ENCODE results near the gene BORCS5.
A peak's percentile ranks its signal among the peaks of the same experiment; 100 is the strongest.
"Not testable (repeated sequence)": the region's sequence is repeated elsewhere in the genome, so short reads cannot be mapped to it uniquely, and the experiment has no call there.

BORCS5 gene

DNA sequence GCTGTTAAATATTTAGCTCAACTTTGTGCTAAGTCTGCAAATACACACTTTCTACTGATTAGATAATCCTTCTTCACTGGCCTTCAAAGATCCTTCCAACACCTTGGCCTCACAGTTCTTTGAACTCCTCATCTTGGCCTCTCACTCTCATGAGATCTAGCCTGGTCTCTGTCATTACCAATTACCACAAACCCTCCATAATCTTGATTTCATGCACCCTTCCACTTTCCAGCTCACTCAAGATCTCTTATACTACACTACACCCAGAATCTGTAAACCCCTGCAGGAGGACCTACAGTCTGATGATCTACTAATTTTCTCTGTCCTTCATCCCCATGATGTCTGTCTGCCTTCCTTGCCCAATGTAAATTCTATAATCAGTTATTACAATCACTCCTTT, 134.7 kb downstream of the BORCS5 start:
- DNase-seq, result no peak

DNA sequence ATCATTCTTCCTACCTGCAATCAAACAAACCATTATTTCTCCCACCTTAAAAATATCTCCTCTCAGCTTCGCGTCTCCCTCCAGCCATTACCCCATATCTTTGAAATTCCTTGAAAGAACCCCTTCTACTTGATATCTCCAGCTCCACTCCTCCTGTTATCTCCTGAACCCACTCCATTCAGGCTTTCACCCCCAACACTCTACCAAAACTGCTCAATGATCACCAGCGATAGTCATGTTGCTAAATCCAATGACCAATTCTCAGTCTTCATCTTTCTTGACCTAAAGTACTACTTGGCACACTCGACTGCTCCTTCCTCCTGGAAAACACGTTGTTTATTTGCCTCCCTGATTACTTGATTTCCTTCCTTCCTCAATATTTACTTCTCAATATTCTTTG, 135.7 kb downstream of the BORCS5 start:
- no peak for DNase-seq

DNA sequence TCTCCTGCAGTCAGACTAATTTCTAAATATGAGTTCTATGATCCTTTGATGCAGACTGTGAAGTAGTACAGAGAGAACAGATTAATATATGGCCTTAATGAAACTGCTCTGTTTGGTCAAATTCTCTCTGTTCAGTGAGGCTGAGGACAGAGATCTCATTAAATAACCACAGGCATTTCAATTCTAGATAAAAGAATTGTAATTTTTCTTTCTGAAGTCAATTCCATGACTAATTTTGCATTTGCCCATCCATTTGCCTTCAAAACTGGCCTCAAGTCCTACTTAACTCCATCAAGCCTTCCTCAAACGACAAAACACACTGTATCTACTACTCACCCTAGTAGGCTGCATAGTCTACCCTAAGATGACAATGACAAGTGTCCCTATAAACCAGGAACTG, 138.7 kb downstream of the BORCS5 start:
- DNase-seq, result no peak

DNA sequence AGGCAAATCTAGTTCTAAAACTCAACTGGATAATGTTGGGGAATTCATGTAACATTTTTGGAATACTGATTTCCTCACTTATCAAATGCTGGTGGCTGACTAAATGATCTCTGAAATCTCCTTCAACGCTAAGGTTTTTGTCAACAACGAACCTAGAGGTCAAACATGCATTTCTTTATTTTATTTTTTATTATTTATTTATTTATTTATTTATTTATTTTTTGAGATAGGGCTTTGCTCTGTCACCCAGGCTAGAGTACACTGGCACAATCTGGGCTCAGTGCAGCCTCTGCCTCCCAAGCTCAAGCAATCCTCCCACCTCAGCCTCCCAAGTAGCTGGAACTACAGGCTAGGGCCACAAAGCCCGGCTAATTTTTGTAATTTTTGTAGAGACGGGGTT, 141.3 kb downstream of the BORCS5 start:
- no peak for DNase-seq

DNA sequence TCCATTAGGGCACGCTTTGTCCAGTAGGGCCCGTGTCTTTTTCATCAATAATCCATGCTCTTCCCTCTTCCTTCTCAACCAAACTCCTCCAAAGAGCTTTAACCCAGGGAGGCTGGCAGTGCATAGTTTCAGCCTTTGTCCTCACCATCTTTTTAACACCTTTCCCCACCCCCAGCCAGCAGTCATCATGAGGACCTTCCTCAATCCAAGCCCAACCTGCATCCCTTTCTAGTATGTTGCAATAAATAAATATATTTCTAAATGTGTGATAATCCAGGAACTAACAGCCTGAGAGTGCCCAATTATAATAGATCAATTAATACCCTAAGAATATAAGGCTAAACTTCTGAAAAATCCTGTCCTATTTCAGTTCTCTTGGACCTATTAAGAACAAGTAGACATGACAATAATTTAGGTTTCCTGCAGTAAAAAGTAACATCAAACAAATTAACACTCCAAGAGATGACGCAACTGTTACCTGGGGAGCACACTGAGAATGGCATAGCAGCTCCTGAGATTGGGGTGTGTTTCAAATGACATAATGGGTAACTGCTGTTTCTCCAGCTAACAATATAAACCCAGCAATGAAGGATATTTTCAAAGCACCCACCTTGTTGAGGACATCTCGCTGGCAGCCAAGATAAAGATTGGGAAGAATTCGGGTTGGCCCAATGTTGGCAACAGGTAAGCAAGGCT, 143.2 kb downstream of the BORCS5 start:
- DNase-seq, result no peak

DNA sequence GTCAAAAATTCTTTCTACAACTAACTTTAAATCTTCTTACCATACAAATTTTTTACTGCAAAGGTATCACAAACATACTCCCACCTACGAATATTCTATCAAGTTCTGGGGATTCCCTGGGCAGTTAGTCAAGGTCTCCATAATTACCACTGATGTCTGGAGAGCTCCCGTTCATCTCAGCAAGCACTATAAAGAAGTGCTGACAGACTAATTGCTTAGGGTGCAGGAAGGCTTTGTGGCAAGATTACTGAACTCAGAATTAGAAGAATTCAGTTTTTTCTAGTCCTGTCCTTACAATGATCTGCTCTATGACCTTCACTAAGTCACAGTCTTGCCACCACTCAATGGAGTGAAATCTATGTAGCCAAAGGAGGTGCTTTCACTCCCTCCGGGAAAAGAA, 144.2 kb downstream of the BORCS5 start:
- no peak for DNase-seq

DNA sequence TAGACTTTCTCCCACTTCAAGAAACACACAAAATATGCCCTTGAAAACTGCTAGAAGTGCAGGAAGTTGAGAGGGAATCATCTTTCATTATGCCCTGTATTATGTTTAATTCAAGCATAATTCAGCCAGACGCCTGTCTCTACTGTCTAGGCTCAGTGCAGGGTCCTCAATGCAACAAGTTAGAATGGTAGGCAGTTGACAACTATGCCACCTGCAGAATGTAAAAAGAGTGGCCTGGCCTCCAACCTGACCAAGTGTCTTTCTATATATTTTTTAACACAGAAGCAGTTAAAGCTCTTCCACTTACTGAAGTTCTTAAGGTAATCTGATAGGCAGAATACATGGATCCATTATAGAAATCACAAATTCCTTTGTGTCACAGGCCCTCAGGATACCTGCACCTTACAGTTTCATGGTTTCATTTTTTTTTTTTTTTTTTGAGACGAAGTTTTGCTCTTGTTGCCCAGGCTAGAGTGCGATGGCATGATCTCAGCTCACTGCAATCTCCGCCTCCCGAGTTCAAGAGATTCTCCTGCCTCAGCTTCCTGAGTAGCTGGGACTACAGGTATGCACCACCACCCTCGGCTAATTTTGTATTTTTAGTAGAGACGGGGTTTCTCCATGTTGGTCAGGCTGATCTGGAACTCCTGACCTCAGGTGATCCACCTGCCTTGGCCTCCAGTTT, 145.4 kb downstream of the BORCS5 start:
- DNase-seq, result not testable (repeated sequence)

DNA sequence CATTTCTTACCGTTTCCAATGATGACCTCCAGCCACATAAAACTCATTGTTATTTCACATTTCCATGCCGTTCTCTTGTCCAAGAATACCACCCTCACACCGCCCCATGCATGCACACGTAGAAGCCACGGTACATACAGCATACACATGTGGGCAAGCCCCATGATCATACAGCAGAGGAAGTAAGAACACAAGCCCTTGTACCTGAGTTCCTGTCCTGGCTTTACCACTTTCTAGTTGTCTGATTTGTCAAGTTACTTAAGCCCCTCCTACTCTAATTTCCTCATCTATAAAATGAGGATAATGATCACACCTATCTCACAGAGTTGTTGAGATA, 145.9 kb downstream of the BORCS5 start:
- no peak for DNase-seq

DNA sequence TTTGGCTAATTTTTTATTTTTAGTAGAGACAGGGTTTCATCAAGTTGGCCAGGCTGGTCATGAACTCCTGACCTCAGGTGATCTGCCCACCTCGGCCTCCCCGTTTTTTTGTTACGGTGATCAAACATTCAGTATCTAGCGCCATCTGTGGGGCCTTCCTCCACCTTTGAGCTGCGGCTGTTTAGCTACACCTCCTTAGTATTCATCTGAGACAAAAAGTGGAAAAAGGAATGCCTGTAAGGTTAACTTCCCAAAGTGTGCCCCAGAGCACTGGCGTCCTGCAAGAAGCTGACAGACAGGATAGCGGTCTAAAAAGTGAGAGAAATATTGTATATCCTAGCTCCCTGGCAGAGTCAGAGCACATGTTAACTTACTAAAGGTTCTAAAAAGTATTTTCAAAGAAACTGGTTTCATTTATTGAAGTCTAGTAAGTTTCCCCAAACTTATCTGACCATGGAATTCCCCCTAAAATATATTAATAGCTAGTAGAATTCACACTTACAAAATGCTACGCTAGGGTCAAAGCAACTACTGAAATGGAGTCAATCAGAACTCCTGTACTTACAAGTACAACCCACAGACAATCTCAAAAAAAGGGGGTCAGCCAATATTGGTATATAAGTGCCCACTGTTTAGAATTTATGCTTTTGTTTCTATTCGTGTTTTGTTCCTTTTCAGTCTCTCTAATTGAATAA, 146.7 kb downstream of the BORCS5 start:
- DNase-seq, result no peak

DNA sequence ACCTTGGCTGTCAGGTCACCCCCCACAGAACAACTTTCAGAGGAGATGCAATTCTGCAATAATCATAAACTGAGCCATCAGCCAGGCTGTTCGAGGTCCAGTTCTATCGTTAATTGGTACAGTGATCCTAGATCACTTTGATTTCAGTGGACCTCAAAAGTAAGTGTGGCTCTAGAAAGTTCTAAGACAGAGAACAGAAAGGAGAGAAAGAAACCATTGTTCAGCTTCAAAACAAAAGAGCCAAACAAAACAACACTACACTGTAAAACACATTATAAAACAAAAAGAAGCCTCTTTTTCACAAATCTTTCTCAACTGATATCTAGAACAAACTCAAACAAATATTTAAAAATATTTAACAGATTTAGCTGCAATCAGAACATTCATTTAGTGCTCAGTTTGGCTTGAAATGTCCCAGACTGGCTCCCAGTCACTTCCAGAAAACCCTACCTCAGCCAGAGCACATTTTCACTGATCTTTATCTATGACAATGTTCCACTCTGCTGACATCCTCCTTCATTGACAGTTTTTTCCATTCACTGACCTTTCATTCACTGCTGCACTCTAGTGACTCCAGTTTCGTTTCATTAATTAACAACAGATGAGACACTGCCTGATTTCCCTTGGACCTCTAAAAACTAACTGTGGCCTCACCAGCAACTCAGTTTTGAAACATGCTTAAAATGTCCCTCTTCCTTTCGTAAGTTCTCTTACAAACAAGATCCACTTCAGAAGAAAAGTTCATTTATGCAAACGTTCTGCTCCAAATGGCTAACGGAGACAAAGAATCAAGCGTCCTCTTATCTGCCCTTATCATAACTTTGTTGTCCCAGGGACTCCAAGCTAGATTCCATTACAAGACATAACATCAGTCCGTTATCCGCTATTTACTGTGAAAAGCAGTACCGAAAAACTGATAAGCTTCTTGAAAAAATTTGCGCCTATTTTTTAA, 148.9 kb downstream of the BORCS5 start:
- no peak for DNase-seq

DNA sequence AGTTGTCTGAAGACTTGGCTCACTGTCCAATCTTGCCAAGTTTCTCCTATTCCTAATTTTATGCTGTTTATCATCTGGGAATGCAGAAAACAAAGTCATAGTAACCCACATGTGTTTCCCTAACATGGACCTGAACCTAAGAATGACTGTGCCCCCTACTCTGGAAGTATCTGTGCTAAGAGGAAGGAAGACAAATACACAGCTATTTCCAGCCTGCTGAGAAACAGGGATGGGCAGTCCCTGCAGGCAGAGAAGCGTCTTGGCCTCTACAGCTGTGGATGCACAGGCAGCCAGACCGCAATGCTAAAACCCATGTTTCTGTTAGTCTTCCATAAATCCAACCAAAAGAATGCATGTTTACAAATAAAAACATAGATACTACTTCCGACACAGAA, 149.6 kb downstream of the BORCS5 start:
- DNase-seq, result no peak

DNA sequence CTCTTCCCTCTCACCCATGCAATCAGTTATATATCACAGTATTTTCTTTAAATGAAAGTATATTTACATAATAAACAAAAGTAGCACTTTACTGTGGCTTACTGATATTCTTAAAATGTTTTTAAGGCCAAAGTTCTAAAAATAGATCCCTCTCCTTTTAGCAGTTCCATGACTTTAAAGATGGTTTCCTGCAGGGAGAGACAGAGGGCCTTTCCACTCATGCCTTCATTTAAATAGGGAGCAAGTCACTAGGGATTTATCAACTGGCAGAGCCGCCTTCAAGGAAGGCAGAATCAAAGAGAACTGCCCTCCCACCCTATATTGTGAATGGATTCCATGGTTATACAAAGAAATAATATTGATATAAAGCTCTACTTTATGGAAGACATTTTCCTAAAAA, 150.2 kb downstream of the BORCS5 start:
- DNase-seq, result no peak

DNA sequence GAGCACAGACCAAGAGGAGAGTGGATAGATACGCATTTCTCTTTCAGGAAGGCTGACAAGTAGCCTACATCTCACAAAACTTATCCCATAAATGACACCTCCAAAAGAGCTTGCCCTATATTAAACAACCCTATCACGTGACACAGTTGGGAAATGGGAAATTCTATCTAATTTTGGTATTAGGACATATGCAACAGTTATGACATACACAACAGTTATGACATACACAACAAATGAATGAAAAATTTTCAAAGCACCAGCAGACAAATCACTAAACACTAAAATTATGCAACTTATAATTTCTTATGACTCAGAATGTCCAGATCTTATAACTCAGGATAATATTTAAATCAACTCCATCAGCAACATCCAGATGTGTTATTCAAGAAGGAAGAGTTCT, 151.7 kb downstream of the BORCS5 start:
- peak; percentile 19 to 38 for DNase-seq

DNA sequence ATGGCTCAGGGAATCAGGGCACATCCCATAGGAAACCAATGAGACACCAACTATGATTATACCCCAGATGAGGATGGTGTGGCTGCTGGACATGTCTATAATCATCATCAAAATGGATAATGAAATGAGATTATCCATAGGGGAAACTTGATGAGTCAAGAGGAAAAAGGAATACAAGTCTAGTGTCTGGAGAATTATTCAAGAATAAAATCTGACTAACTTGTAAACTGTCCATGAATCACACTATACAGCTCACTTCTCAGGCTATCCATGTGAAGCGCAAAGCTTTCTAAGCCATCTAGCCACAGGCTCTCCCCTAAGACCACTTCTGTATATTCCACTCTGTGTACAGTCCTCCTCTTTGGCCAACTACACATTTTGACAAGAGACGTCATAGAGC, 153.3 kb downstream of the BORCS5 start:
- DNase-seq, result no peak

DNA sequence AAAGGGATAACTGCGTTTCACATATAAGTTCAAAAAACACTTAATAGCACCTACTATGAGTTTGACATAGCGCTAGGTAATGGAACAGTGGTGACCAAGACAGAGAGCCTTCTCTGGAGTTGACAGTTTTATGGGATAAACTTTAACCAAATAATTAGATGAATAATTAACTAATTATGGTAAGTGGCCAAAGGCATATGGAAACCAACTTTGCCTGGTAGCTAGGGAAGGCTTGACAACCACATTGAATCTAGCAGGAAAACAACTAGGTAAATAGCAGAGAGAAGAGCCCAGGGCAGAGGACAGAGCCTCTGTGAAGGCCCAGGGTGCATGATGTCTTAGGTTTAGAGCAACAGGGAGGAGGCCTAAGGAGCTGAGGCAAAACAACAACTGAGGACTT, 153.7 kb downstream of the BORCS5 start:
- no peak for DNase-seq

DNA sequence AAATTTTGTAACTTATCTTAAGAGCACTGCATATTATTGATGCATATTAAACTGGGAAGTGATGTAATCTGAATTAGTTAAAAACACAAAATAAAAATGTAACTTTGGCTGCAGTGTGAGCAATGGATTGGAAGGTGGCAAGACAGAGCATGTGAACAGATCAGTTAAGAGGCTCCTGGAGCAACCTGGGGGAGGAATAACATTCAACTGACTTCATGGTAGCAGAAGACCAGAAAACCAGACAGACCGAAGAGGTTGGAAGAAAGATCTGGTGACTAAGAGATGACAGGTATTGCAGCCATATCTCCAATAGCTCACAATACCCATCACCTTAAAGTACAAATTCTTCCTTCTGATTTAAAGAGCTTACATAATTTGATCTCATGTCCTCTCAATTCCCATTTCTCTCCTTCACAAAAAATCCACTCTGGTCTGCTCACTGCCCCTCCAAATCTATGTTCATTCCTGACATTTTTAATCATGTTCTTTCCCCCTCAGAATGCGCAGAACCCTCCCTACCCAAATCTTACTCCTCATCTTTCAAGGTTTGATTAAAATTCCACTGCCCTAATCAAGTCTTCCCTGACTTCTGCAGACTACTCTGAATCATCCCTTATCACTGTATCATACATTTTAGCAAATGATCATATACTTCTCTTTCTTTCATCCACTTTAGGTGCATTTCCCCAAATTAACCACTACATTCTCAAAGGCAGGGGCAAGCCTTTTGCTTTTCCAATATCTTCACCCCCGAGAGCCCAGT, 154.3 kb downstream of the BORCS5 start:
- DNase-seq, result no peak

DNA sequence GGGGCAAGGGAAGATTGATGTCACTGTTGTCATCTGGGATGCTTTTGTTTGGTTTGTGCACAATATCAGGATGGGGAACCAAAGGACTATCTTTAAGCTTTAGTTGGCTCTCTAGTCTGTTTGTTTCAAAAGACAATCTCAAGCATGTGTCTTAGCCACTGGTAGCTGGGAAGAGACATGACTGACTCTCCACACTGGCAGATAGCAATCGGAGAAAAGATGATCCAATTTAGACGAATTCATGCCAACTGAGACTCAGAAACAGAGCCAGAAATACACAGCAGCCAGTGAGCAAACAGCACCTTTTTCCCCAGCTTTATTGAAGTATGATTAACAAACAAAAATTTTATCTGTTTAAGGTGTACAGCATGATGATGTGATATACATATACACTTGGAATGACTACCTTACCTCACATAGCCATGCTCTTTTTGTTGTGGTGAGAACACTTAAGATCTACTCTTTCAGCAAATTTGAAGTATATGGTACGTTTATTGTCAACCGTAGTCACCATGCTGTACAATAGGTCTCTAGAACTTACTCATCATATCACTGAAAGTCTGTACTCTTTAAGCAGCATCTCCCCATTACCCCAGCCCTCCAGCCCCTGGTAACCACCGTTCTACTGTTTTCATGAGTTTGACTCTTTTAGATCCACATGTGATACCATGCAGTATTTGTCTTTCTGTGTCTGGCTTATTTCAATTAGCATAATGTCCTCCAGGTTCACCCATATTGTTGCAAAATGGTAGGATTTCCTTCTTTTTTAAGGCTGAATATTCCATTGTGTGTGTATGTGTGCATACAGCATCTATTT, 155.2 kb downstream of the BORCS5 start:
- DNase-seq, result no peak

DNA sequence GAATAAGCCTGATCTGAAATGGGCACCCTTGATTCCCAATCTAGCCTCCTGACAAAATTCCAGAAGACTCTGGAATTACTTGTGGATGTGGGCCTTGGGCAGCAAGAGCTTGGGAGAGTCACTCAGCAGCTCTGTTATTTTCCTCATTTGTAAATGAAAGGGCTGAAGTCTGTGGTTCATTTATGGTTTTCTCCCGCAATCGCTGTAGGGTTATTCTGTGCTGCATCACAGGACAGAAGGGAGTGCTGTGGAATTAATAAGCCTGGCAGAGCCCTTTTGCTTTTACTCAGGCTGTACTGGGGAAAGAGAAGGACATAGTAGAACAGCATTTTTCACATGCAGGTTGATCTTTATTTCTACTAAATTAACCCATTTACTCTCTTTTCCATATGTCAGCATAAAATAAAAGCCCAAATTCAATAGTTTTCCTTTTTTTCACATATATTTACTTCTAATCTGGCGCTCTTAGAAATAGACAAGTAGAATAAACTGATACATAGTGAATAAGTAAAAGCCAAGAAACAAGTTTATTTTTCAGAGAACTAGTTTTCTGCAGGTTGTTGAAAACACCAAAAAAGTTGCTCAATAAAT, 156.6 kb downstream of the BORCS5 start:
- DNase-seq, result no peak

DNA sequence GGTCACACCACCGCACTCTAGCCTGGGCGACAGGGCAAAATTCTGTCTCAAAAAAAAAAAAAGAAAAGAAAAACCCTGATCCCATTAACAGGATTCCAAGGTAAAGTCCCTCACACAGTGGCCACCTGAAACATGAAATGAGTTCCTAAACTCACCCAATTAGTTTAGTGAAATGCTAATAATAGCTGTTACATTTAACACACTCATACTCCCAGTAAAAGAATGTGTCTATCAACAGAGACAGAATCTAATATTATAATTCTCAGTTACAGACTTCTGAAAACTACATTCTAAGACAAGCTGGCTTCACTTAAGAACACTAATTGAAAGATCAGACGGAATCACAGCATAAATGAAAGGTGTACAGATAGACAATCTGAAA, 161.6 kb downstream of the BORCS5 start:
- DNase-seq, result no peak

DNA sequence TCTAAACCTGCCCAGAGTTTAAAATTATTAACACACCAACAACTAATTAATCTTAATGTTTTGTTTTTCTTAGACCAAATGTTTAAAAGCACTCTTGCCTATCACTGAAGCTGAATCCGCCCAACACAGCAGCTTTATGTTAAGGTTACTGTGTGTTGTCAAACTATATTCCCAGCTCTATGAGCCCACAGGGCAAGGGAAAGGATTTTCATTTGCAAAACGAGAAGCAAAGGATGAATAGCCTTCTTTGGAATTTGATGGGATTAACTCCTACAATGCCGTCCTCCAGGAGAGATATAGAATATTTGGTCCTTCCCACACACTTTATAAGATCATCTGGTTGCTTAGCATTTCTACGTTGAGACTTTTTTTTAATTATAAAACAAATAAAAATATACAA, 162.0 kb downstream of the BORCS5 start:
- no peak for DNase-seq
